ENCODE results near the gene ACOT7. TPM values are rescaled to one million over a fixed set of nuclear protein-coding genes. Genes with fewer than 3 reads are reported as not detected.
"Not testable (repeated sequence)": the region's sequence is repeated elsewhere in the genome, so short reads cannot be mapped to it uniquely, and the experiment has no call there.

ACOT7 gene
- total RNA-seq, 1 donor from 2014 or later = 40.0 TPM

GRCh38 chr1:6437012-6437700, 43.6 kb upstream of the ACOT7 start:
- H3K4me3 Mint-ChIP-seq; DNase-seq (ENCODE audit: extremely low spot score, unreplicated experiment); H3K27ac Mint-ChIP-seq; H3K36me3 Mint-ChIP-seq; H3K9me3 Mint-ChIP-seq: not testable (repeated sequence)
- TF ChIP-seq CTCF (conservative IDR thresholded peaks at IDR 0.05) = peak; percentile 22
- H3K27me3 Mint-ChIP-seq = peaks cover 28% of the 10 kb centered on the region
- peaks cover 17% of the 10 kb centered on the region for H3K4me1 Mint-ChIP-seq (ENCODE audit: unreplicated experiment)

DNA sequence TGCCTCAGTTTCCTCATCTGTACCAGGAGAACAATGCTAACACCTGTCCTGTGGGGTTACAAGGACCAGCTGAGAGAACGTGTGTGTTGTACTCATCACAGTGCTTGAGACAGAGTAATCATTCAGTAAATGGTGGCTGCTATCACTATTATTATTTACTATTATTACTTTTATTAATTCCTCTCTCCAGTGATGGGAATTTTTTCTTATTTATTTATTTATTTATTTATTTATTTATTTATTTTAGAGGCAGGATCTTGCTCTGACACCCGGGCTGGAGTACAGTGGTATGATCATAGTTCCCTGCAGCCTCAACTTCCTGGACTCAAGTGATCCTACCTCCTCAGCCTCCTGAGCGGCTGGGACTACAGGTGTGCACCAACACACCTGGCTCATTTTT, 42.7 kb upstream of the ACOT7 start:
- peaks cover 17% of the 10 kb centered on the region for H3K4me1 Mint-ChIP-seq (ENCODE audit: unreplicated experiment)
- peaks cover 24% of the 10 kb centered on the region for H3K27me3 Mint-ChIP-seq
- DNase-seq (ENCODE audit: extremely low spot score, unreplicated experiment); H3K27ac Mint-ChIP-seq; H3K4me3 Mint-ChIP-seq; H3K36me3 Mint-ChIP-seq; H3K9me3 Mint-ChIP-seq: not testable (repeated sequence)

GRCh38 chr1:6435547-6435946, 42.0 kb upstream of the ACOT7 start:
- Mint-ChIP-seq H3K27me3 (peaks cover 23% of the 10 kb centered on the region), H3K36me3 (no peaks in the 10 kb centered on the region), H3K4me3 (no peak overlapping the region), H3K27ac (no peak overlapping the region), H3K4me1 (ENCODE audit: unreplicated experiment) (peaks cover 17% of the 10 kb centered on the region), H3K9me3 (no peaks in the 10 kb centered on the region)
- no peak for DNase-seq (ENCODE audit: extremely low spot score, unreplicated experiment)
- no peak for TF ChIP-seq CTCF (conservative IDR thresholded peaks at IDR 0.05)

- Mint-ChIP-seq H3K27me3 (peaks cover 27% of the 10 kb centered on the region), H3K4me1 (ENCODE audit: unreplicated experiment) (peaks cover 17% of the 10 kb centered on the region), H3K27ac (no peak overlapping the region), H3K36me3 (no peaks in the 10 kb centered on the region), H3K9me3 (no peaks in the 10 kb centered on the region), H3K4me3 (no peak overlapping the region)
- DNase-seq (ENCODE audit: extremely low spot score, unreplicated experiment) = no peak
- no peak for TF ChIP-seq CTCF (conservative IDR thresholded peaks at IDR 0.05)
Measured at GRCh38 chr1:6435129-6435528, 41.6 kb upstream of the ACOT7 start.

DNA sequence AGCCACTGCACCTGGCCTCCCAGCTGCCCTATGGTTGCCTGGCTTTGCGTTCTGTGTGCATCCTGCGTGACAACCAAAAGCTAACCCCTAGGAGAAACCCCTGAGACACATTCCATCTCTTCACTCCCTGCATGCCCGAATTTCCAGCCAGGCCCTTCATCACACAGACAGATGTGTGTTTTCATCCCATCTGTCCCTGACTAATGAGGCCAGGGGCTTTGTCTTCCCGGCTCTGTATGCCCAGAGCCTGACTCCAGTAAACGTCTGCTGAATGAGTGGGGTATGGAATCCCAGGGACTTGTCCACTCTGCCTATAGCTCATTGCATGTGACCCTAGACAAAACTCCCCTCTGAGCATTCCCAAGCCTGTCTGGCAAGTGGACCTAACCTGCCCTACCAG, 40.6 kb upstream of the ACOT7 start:
- TF ChIP-seq CTCF (conservative IDR thresholded peaks at IDR 0.05) = no peak
- H3K36me3 Mint-ChIP-seq = no peaks in the 10 kb centered on the region
- H3K9me3 Mint-ChIP-seq = no peaks in the 10 kb centered on the region
- DNase-seq (ENCODE audit: extremely low spot score, unreplicated experiment) = no peak
- H3K27ac Mint-ChIP-seq = no peak overlapping the region
- H3K4me3 Mint-ChIP-seq = no peak overlapping the region
- peaks cover 25% of the 10 kb centered on the region for H3K27me3 Mint-ChIP-seq
- peaks cover 13% of the 10 kb centered on the region for H3K4me1 Mint-ChIP-seq (ENCODE audit: unreplicated experiment)

DNA sequence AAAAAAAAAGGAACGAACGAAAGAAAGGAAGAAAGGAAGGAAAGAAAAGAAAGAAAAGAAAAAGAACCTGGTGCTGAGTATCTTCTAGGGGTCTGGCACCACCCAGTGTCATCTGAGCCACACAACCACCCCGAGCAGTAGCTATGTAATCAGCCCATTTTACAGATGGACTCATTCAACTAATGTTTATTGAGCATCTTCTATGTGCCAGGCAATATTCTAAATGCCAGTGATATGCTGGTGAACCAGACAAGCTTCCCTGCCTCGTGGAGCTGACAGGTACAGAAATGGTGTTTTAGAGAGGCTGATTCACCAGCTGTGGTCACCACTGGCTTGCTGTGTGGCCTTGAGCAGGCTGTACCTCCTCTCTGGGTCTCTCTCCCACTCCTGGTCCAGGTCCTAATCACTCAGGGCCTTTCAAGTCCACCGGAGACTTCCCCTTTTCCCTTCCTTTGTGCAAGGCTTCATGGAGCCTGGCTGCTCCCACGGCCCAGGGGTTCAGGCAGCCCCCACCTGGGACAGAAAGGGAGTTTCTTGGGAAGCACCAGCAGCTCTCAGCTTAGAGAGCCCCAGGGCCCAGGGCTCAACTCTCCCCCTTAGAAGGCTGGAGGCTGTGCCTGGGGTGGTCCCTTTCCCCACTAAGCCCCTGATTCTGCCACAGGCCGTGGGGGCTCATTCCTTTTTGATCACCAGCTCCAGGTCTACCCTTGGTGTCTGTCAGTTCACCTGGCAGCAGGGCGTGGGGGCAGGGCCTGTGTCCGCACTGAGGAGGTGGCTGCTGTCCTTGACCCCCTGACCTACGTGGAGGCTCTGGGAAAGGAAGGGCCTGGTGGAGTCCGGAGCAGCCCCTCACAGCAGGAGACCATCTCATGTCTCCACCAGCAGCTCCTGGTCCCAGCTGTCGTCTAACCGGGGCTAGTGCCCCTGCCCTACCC, 38.3 kb upstream of the ACOT7 start:
- H3K4me1 Mint-ChIP-seq (ENCODE audit: unreplicated experiment); H3K9me3 Mint-ChIP-seq; H3K36me3 Mint-ChIP-seq; H3K4me3 Mint-ChIP-seq; H3K27ac Mint-ChIP-seq; DNase-seq (ENCODE audit: extremely low spot score, unreplicated experiment): not testable (repeated sequence)
- H3K27me3 Mint-ChIP-seq = peaks cover 29% of the 10 kb centered on the region

GRCh38 chr1:6429660-6430411, 36.3 kb upstream of the ACOT7 start:
- Mint-ChIP-seq H3K27me3 (peaks cover 47% of the 10 kb centered on the region), H3K27ac (peak overlapping the region; percentile 39)
- not testable (repeated sequence) for H3K9me3 Mint-ChIP-seq; H3K4me3 Mint-ChIP-seq; H3K36me3 Mint-ChIP-seq; H3K4me1 Mint-ChIP-seq (ENCODE audit: unreplicated experiment); DNase-seq (ENCODE audit: extremely low spot score, unreplicated experiment)

- H3K27ac Mint-ChIP-seq; H3K4me1 Mint-ChIP-seq (ENCODE audit: unreplicated experiment); H3K36me3 Mint-ChIP-seq; H3K9me3 Mint-ChIP-seq; DNase-seq (ENCODE audit: extremely low spot score, unreplicated experiment); H3K4me3 Mint-ChIP-seq: not testable (repeated sequence)
- peaks cover 47% of the 10 kb centered on the region for H3K27me3 Mint-ChIP-seq
Measured at GRCh38 chr1:6428453-6428852, 34.9 kb upstream of the ACOT7 start.

Data from type B pancreatic cell (in vitro differentiated cells).